AG09319 (cell line): Measurements from ENCODE around the gene SAMD5.
A peak's percentile ranks its signal among the peaks of the same experiment; 100 is the strongest.

ENCODE experiments used
- DNase-seq: peaks from one replicate; pipeline ENCODE4 v3.0.0-alpha.2; 2010; ENCODE audit warnings: low read depth; ENCODE audit errors: extremely low read depth
- CTCF ChIP-seq: IDR thresholded peaks from 2 replicates; pipeline ENCODE4 v1.5.1; 2011; ENCODE audit warnings: low read depth, mild to moderate bottlenecking, inconsistent platforms, low read length, moderate library complexity

Gene SAMD5

GRCh38 chr6:147486683-147487082 is 21.8 kb upstream of the SAMD5 start:
- TF ChIP-seq CTCF, result no peak
- no peak for DNase-seq

GRCh38 chr6:147497472-147497871 is 11.0 kb upstream of the SAMD5 start:
- TF ChIP-seq CTCF, result no peak
- no peak for DNase-seq

GRCh38 chr6:147503587-147503986 is 4.9 kb upstream of the SAMD5 start:
- no peak for TF ChIP-seq CTCF
- no peak for DNase-seq

GRCh38 chr6:147504848-147505247 is 3.6 kb upstream of the SAMD5 start:
- DNase-seq, result no peak
- TF ChIP-seq CTCF, result no peak

GRCh38 chr6:147506704-147507114 is 1.8 kb upstream of the SAMD5 start:
- peak; percentile 81 for TF ChIP-seq CTCF
- DNase-seq, result no peak

GRCh38 chr6:147507162-147508041 is 1.1 kb upstream of the SAMD5 start:
- DNase-seq, result no peak
- TF ChIP-seq CTCF, result no peak

GRCh38 chr6:147508866-147509608 is 547 bp downstream of the SAMD5 start:
- DNase-seq, result no peak
- no peak; the same call in 1 of the 2 replicates for TF ChIP-seq CTCF
